BE2C (cell line): Measurements from ENCODE around the gene KIRREL2.
"Not testable (repeated sequence)": the region's sequence is repeated elsewhere in the genome, so short reads cannot be mapped to it uniquely, and the experiment has no call there.

Source experiments
- DNase-seq: peaks from one replicate; pipeline ENCODE4 v3.0.0-alpha.2; 2020
- H3K27me3 ChIP-seq: fragments of 250-450 bp; sonication (Bioruptor Pico); 2 replicates; pipeline ENCODE4 v1.5.1; 2020; ENCODE audit warnings: mild to moderate bottlenecking
- H3K36me3 ChIP-seq: fragments of 250-450 bp; sonication (Bioruptor Pico); 2 replicates; pipeline ENCODE4 v1.5.1; 2020; ENCODE audit warnings: mild to moderate bottlenecking
- H3K4me1 ChIP-seq: fragments of 250-450 bp; sonication (Bioruptor Pico); 2 replicates; pipeline ENCODE4 v1.5.1; 2020
- H3K4me3 ChIP-seq: 2 replicates; pipeline ENCODE4 v1.5.1; 2011; ENCODE audit warnings: low read depth, low read length
- H3K9me3 ChIP-seq: fragments of 250-450 bp; sonication (Bioruptor Pico); 2 replicates; pipeline ENCODE4 v1.5.1; 2020
- TF ChIP-seq, protein P1 (sequence below): IDR thresholded peaks from 2 replicates; pipeline ENCODE4 v1.5.1; 2012; ENCODE audit warnings: mild to moderate bottlenecking, low read depth, low read length

The KIRREL2 gene

DNA sequence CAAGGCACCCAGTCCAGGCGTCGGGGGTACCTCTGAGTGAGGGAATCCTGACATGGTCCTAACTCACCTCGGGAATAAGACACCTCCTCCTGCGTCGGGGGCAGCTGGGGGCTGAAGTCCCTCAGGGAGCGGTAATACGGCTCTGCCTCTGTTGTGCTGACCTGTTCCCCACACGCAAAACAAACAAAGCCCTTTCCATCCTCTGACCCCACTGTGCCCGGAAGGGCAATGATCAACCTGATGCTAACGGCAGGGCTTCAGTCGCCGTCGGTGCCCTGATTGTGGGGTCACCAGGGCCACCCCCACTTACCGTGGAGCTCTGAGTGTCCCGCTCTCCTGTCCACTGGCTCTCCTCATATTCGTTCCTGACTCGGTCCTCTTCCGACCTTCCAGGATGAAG lies 25.7 kb upstream of the KIRREL2 start:
- H3K36me3 ChIP-seq: no peaks in the 10 kb centered on the region
- TF ChIP-seq, protein P1, sequence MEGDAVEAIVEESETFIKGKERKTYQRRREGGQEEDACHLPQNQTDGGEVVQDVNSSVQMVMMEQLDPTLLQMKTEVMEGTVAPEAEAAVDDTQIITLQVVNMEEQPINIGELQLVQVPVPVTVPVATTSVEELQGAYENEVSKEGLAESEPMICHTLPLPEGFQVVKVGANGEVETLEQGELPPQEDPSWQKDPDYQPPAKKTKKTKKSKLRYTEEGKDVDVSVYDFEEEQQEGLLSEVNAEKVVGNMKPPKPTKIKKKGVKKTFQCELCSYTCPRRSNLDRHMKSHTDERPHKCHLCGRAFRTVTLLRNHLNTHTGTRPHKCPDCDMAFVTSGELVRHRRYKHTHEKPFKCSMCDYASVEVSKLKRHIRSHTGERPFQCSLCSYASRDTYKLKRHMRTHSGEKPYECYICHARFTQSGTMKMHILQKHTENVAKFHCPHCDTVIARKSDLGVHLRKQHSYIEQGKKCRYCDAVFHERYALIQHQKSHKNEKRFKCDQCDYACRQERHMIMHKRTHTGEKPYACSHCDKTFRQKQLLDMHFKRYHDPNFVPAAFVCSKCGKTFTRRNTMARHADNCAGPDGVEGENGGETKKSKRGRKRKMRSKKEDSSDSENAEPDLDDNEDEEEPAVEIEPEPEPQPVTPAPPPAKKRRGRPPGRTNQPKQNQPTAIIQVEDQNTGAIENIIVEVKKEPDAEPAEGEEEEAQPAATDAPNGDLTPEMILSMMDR: no peak
- H3K4me3 ChIP-seq: no peak overlapping the region
- H3K9me3 ChIP-seq: no peaks in the 10 kb centered on the region
- DNase-seq: no peak
- H3K4me1 ChIP-seq: no peaks in the 10 kb centered on the region
- H3K27me3 ChIP-seq: peaks cover 33% of the 10 kb centered on the region

DNA sequence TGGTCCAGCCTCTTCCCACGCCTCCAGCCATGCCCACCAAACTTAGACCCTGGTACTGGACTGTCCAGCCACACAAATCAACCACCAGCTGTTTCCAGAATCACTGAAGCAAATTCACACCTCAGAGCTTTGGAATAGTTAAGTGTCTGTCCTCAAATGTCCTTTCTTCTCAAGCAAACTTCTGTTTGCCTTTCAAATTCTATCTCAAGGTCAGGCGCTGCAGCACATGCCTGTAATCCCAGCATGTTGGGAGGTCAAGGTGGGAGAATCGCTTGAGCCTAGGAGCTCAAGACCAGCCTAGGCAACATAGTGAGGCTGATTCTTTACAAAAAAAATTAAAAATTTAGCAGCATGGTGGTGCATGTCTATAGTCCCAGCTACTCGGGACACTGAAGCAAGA lies 24.7 kb upstream of the KIRREL2 start:
- H3K4me1 ChIP-seq: no peaks in the 10 kb centered on the region
- TF ChIP-seq, protein P1: no peak
- H3K9me3 ChIP-seq: no peaks in the 10 kb centered on the region
- peaks cover 39% of the 10 kb centered on the region for H3K27me3 ChIP-seq
- no peak overlapping the region for H3K4me3 ChIP-seq
- DNase-seq: no peak
- no peaks in the 10 kb centered on the region for H3K36me3 ChIP-seq

DNA sequence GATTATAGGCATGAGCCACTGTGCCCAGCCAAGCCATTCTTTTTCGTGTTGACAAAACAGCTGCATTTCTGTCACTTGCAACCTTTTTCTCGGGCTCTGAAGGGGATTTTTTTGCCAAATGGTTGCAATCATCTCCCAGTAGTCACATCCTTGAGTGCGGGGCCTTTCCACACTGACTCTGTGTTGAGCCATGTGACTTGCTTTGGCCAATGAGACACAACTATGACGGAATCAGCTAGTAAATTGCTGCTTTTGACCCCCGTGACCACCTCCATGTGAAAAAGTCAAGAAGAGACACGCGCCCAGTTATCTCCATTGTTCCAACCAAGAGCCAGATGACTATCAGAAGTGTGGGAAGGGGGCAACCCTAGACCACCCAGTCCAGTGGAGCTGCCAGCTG lies 22.7 kb upstream of the KIRREL2 start:
- H3K27me3 ChIP-seq: peaks cover 43% of the 10 kb centered on the region
- H3K4me3 ChIP-seq: no peak overlapping the region; the same call in 1 of the 2 replicates
- TF ChIP-seq, protein P1: no peak
- no peaks in the 10 kb centered on the region for H3K4me1 ChIP-seq
- no peaks in the 10 kb centered on the region for H3K36me3 ChIP-seq
- H3K9me3 ChIP-seq: peaks cover 5% of the 10 kb centered on the region; the same call in 1 of the 2 replicates
- DNase-seq: no peak

DNA sequence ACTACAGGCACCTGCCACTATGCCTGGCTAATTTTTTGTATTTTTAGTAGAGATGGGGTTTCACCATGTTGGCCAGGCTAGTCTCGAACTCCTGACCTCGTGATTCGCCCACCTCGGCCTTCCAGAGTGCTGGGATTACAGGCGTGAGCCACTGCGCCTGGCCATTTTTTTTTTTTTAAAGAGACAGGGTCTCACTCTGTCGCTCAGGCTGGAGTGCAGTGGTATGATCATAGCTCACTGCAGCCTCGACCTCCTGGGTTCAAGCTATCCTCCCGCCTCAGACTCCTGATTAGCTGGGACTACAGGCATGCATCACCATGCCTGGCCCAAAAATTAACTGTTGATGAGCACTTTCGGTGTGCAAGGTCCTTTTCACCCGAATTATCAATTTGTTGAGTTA lies 20.6 kb upstream of the KIRREL2 start:
- not testable (repeated sequence) for H3K4me1 ChIP-seq, H3K36me3 ChIP-seq, H3K4me3 ChIP-seq, H3K9me3 ChIP-seq, DNase-seq
- H3K27me3 ChIP-seq: peaks cover 40% of the 10 kb centered on the region

DNA sequence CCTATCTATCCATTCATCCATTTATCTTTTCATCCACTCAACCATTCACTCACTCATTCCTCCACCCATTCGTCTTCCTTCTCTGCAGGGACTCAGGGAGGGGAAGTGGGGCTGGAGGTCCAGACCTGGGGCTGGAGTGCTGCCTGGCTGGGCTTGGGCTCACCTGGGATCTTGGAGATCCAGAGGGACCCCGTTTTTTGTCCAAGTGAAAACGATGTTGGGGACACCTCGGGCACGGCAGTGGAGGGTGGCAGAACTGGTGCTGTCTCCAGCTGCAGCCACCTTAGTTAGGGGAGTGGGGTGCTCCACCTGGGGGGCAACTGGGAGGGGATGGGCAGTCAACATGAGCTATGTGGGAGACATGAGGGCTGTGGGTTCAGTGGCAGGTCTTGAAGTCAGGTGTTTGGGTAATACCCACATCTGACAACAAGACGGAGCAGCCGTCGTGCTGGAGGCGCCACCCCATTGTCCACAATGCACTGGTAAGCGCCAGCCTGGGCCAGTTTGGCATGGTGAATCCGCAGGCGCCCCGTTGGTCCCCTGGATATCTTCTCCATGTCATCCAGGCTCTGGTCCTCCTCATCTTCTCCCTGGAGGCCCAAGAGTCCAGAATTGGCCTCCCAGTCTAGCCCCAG lies 14.6 kb upstream of the KIRREL2 start:
- Histone ChIP-seq H3K27me3 (peaks cover 49% of the 10 kb centered on the region), H3K9me3 (peaks cover 5% of the 10 kb centered on the region; the same call in 1 of the 2 replicates), H3K4me3 (no peak overlapping the region), H3K4me1 (no peaks in the 10 kb centered on the region), H3K36me3 (no peaks in the 10 kb centered on the region)
- no peak for DNase-seq
- TF ChIP-seq, protein P1: no peak

DNA sequence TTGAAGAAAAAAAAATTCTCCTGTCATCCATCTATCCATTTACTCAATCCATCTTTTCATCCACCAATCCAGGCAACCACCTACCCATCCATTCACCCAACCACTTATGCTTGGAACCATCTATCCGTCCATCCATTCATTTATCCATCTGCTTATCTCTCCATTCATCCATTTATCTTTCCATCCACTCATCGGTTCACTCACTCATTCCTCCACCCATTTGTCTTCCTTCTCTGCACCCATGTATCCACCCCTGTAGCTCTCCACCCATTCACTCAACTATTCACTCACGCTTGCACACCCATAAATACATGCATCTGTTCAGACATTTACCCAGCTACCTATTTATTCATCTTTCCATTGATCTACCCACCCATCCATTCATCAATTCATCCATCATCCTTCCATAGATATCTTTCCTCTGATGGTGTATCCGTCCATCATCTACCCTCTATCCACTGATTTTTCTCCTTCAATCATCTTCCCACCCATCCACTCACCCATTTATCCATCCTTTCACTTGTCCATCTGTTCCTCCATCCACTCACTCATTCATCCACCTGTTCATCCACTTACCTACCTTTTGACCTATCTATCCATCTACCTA lies 13.9 kb upstream of the KIRREL2 start:
- no peak overlapping the region for H3K4me3 ChIP-seq
- peaks cover 5% of the 10 kb centered on the region; the same call in 1 of the 2 replicates for H3K9me3 ChIP-seq
- H3K27me3 ChIP-seq: peaks cover 49% of the 10 kb centered on the region
- no peak for DNase-seq
- no peaks in the 10 kb centered on the region for H3K4me1 ChIP-seq
- H3K36me3 ChIP-seq: no peaks in the 10 kb centered on the region
- TF ChIP-seq, protein P1: no peak
